ENCODE measurements around the gene PCBP3.

GRCh38 chr21:45607909-45608295 is 35.6 kb upstream of the PCBP3 start:
- TF ChIP-seq CTCF (optimal IDR thresholded peaks at IDR 0.05 in 1 of 3, IDR thresholded peaks at IDR 0.05 in 1 of 3, conservative IDR thresholded peaks at IDR 0.05 in 1 of 3; ENCODE audit: extremely low read depth in 1 of 3, insufficient read depth in 2 of 3, low read length in 3 of 3) (no peak), EZH2 (IDR thresholded peaks at IDR 0.05; ENCODE audit: low read length) (no peak)
